NCI-H345 treated with DMSO at 0.1 percent for 48 hours (cell line): Measurements from ENCODE around the gene ASB15.

Experiments used
- DNase-seq: peaks from one replicate; lab custom pipeline; 2025; ENCODE audit not compliant: unreplicated experiment; lab: John Stamatoyannopoulos, UW

Gene ASB15

GRCh38 chr7:123661765-123662164 is 60.1 kb downstream of the ASB15 start:
- DNase-seq, result no peak

- no peak for DNase-seq
These were observed 60.7 kb downstream of the ASB15 start for GRCh38 chr7:123662293-123662692.

GRCh38 chr7:123662755-123663154 is 61.1 kb downstream of the ASB15 start:
- no peak for DNase-seq

GRCh38 chr7:123663200-123663599 is 61.6 kb downstream of the ASB15 start:
- no peak for DNase-seq

- no peak for DNase-seq
These were observed 63.5 kb downstream of the ASB15 start for GRCh38 chr7:123665157-123665556.

- no peak for DNase-seq
These were observed 64.3 kb downstream of the ASB15 start for GRCh38 chr7:123665896-123666295.

GRCh38 chr7:123666492-123666891 is 64.9 kb downstream of the ASB15 start:
- no peak for DNase-seq

- no peak for DNase-seq
These were observed 67.9 kb downstream of the ASB15 start for GRCh38 chr7:123669485-123669884.

- no peak for DNase-seq
These were observed 71.6 kb downstream of the ASB15 start for GRCh38 chr7:123673137-123673732.

- DNase-seq, result no peak
These were observed 72.3 kb downstream of the ASB15 start for GRCh38 chr7:123673752-123674398.

- DNase-seq, result no peak
These were observed 73.0 kb downstream of the ASB15 start for GRCh38 chr7:123674399-123675180.

- DNase-seq, result no peak
These were observed 73.5 kb downstream of the ASB15 start for GRCh38 chr7:123675181-123675473.

- DNase-seq, result no peak
These were observed 75.6 kb downstream of the ASB15 start for GRCh38 chr7:123677061-123677715.

- DNase-seq, result no peak
These were observed 78.0 kb downstream of the ASB15 start for GRCh38 chr7:123679614-123680013.

- no peak for DNase-seq
These were observed 79.0 kb downstream of the ASB15 start for GRCh38 chr7:123680580-123680979.

- DNase-seq, result no peak
These were observed 79.9 kb downstream of the ASB15 start for GRCh38 chr7:123681561-123681960.

GRCh38 chr7:123682690-123683089 is 81.1 kb downstream of the ASB15 start:
- DNase-seq, result peak; percentile 34

GRCh38 chr7:123687161-123687560 is 85.5 kb downstream of the ASB15 start:
- DNase-seq, result no peak

- DNase-seq, result no peak
These were observed 86.1 kb downstream of the ASB15 start for GRCh38 chr7:123687727-123688126.
